NCI-H524 (cell line): ENCODE measurements around the gene RIN3.

Experiments used
- DNase-seq, 2 experiments: peaks; one replicate each; lab custom pipeline; 2025; lab: John Stamatoyannopoulos, UW

RIN3 gene

GRCh38 chr14:92556863-92557543 is 43.4 kb downstream of the RIN3 start:
- no peak for DNase-seq

- DNase-seq, result no peak
Measured at GRCh38 chr14:92557544-92557912, 43.9 kb downstream of the RIN3 start.

GRCh38 chr14:92558319-92558718 is 44.7 kb downstream of the RIN3 start:
- DNase-seq, result no peak

DNA sequence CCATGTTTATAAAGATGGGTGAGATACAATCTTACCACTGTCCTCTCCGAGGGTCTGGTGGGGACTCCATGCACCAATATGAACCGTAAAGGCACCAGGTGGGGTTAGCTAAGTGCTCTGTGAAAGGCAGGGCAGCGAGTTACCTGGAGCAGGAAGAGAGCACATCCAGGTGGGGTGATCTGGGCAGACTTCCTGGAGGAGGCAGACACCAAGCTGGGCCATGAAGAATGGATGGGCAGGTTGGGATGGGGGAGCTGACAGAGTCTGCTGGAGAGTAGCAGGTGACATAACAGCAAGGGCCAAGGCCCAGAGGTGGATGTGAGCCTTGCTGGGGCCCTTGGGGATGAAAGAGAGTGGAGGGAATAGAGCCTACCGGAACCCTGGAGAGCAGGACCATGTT is 45.9 kb downstream of the RIN3 start:
- no peak for DNase-seq

DNA sequence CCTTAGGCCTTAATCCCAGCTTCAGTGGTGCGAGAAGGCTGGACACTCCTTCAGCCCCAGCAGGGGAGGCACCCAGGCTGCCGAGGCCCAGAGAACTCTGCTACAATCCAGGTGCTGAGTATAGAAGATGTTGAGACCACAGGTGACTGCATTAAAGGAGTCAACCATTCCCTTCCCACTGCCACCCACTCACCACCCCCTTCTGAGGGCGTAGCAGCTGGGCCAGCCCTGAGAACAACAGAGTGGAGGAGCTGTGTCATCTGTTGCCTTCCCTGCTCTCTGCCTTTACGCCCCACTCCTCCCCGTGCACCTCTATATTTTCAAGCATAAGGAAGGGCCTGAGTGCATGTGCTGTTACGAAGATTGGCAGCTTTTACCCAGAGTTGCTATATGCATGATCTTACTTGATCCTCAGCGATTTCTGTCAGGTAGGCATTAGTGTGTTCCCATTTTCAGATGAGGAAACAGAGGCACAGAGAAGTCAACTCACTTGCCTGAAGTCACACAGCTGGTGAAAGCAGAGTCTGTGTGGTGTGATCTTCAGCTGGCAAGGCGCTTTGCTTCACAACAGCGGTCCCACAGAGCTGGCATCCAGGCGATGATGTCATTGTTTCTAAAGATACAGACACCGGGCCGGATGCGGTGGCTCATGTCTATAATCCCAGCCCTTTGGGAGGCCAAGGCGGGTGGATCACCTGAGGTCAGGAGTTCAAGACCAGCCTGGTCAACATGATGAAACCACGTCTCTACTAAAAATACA is 46.7 kb downstream of the RIN3 start:
- no peak for DNase-seq

- DNase-seq, result no peak
Measured at GRCh38 chr14:92561906-92562479, 48.4 kb downstream of the RIN3 start.

DNA sequence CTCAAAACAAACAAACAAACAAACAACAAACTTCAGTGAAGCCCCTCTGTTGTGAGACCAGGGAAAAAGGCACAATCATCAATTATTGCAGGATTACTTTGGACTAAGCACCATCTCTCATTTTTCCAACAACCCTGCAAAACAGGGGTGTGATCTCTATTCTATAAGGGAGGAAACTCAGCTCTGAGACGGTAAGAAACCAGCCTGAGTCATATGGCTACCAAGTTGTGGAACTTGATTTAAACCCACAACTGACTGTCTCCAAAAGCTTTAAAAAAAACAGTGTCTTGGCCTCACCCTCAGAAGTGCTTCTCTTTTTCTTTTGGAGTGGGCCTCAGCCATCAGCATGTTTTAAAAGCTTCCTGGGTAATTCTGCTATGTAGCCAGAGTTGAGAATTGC is 49.8 kb downstream of the RIN3 start:
- DNase-seq, result no peak

- no peak for DNase-seq
Measured at GRCh38 chr14:92563765-92564285, 50.2 kb downstream of the RIN3 start.

DNA sequence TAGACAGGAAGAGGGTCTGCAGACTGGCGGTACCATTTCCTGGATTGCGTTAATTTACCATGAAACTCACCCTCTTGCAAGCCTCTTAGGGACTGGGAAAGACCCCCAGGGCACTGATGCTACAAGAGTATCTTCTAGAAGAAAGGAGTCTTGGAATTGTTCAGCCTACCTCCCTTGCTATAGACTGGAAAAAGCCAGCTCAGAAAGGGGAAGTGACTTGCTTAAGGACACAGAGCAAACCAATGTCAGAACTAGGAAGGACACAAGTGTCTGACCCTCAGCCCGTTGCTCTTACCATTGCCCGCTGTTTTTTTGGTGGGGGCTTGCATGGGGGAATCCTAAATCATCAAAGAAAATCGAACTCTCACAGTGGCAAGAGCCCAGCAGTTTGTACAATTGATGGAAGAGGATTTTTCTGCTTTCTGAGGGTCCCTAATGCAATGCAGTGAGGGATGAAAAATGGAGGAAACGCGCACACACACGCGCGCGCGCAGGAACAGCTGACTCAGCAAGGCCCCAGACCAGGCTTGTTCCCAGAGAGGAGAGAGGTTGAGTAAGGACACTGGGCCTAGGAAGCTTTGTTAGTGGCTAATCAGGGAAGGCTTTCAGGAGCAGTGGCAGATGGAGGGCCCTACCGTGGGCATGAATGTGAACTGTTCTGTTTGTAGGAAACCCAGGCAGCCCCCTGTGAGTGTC is 50.9 kb downstream of the RIN3 start:
- no peak for DNase-seq

GRCh38 chr14:92565040-92565717 is 51.6 kb downstream of the RIN3 start:
- no peak for DNase-seq

GRCh38 chr14:92565718-92566115 is 52.1 kb downstream of the RIN3 start:
- no peak for DNase-seq

- no peak for DNase-seq
Measured at GRCh38 chr14:92567173-92567725, 53.7 kb downstream of the RIN3 start.

GRCh38 chr14:92568621-92569479 is 55.3 kb downstream of the RIN3 start:
- no peak for DNase-seq

- no peak for DNase-seq
Measured at GRCh38 chr14:92570674-92571262, 57.2 kb downstream of the RIN3 start.

GRCh38 chr14:92572050-92572449 is 58.5 kb downstream of the RIN3 start:
- no peak for DNase-seq

GRCh38 chr14:92573761-92574498 is 60.3 kb downstream of the RIN3 start:
- no peak for DNase-seq

GRCh38 chr14:92575061-92575747 is 61.6 kb downstream of the RIN3 start:
- DNase-seq, result no peak

- DNase-seq, result no peak
Measured at GRCh38 chr14:92575748-92576303, 62.2 kb downstream of the RIN3 start.

- no peak for DNase-seq
Measured at GRCh38 chr14:92577321-92577742, 63.8 kb downstream of the RIN3 start.
